Left forelimb (tissue), 1 donor: ENCODE measurements around the gene DUOX2.
"Not testable (repeated sequence)": the region's sequence is repeated elsewhere in the genome, so short reads cannot be mapped to it uniquely, and the experiment has no call there.

ENCODE experiments used
- DNase-seq: peaks from one replicate; pipeline ENCODE4 v3.0.0-alpha.2; 2018; ENCODE audit warnings: low spot score

DUOX2 gene

GRCh38 chr15:45138814-45139765 is 25.1 kb upstream of the DUOX2 start:
- no peak for DNase-seq

- DNase-seq: no peak
Observed at GRCh38 chr15:45137703-45138102, 23.7 kb upstream of the DUOX2 start.

GRCh38 chr15:45136378-45136764 is 22.4 kb upstream of the DUOX2 start:
- no peak for DNase-seq

- DNase-seq: not testable (repeated sequence)
Observed at GRCh38 chr15:45135705-45136377, 21.9 kb upstream of the DUOX2 start.

DNA sequence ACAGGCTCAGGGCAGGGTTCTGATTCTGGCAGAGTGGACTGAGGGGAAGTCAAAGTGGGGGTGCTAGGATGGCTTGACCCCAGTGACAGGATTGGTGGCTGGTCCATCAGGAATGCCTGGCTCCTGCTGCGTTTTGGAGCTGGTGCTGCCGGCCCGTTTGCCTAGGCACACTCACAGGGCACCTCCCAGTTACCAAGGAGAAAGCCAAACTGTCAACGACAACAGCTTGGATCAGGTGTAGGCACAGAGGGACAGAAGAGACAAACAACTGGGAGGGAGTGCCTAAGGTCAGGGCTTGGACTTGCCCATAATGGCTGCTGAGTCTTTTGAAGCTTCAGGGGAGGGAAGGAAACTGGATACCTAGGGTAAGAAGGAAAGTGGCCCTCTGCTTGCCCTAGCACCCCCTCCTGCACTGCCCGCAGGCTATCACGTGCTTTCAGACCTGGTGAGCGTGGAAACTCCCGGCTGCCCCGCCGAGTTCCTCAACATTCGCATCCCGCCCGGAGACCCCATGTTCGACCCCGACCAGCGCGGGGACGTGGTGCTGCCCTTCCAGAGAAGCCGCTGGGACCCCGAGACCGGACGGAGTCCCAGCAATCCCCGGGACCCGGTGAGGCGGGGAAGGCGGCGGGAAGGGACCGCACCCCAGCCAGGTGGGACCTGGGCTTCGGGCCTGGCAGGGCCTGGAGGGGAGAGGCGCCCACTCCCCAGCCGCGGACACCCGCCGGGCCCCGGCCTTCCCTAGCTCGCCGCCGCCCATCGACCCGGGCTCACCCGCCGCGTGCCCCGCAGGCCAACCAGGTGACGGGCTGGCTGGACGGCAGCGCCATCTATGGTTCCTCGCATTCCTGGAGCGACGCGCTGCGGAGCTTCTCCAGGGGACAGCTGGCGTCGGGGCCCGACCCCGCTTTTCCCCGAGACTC is 21.0 kb upstream of the DUOX2 start:
- DNase-seq: no peak

DNA sequence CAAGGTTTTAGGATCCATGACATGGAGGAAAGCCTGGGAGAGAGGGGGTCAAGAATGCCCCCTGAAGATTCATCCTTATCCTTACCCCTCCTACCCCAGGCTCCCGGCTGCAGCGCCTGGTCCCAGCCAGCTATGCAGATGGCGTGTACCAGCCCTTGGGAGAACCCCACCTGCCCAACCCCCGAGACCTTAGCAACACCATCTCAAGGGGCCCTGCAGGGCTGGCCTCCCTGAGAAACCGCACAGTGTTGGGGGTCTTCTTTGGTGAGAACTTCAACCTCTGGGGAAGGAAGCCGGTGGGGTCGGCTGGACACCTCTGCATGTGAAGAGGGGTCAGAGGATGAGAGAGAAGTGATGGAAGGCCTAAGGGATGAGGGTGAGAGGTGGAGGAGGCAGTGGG is 20.1 kb upstream of the DUOX2 start:
- no peak for DNase-seq

- DNase-seq: no peak
Observed at GRCh38 chr15:45133561-45133920, 19.6 kb upstream of the DUOX2 start.

GRCh38 chr15:45132844-45133560 is 19.0 kb upstream of the DUOX2 start:
- no peak for DNase-seq

DNA sequence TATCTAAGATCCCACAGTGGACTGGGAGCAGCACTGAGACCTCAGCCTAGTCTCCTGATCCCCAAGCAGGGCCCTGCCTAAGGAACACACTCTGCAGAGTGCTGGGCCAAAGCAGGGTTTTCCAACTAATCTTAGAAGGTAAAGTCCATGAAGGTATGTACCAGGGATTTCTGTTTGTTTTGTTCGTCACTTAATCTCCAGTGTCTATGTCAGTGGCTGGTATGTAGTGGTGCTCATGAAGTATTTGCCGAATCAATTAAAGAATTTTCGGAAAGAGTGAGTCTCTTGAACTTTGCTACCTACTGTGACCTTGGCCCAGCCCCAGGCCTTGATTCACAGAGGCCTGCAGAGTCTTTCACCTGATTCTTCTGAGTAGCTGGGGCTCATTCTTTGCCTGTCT is 17.5 kb upstream of the DUOX2 start:
- DNase-seq: no peak

- no peak for DNase-seq
Observed at GRCh38 chr15:45130291-45131000, 16.5 kb upstream of the DUOX2 start.

DNA sequence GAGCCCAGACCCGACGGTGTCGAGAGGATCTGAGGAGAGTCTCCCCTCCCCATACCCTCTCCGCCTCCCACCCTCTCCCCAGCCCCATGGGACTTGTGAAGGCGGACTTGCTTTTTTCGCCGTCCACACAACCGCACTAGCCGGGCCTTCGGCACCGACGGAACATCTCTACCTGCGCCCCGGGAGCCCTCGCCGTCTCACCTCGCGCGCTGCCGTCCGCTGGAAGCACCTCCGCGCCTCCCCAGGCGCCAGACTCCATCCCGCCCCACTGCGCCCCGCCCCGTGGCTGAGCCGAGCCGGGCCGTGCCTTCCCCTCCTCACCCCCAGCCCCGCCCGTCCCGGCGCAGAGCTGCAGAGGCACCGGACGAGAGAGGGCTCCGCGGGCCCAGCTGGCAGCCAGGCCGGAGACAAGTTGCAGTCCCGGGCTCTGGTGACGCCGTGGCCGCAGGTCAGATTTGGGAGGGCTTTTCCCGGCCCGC is 15.7 kb upstream of the DUOX2 start, which contains the start of the genes DUOX1 and DUOXA1:
Gene DUOX1 (plus strand): TSS at position 344 of the 479 bp plus-strand sequence. CDS start 1,973 bp downstream, outside the sequence.
Gene DUOXA1 (minus strand): TSS at position 229 of the 479 bp plus-strand sequence. CDS start 6,865 bp downstream, outside the sequence.
- no peak for DNase-seq

DNA sequence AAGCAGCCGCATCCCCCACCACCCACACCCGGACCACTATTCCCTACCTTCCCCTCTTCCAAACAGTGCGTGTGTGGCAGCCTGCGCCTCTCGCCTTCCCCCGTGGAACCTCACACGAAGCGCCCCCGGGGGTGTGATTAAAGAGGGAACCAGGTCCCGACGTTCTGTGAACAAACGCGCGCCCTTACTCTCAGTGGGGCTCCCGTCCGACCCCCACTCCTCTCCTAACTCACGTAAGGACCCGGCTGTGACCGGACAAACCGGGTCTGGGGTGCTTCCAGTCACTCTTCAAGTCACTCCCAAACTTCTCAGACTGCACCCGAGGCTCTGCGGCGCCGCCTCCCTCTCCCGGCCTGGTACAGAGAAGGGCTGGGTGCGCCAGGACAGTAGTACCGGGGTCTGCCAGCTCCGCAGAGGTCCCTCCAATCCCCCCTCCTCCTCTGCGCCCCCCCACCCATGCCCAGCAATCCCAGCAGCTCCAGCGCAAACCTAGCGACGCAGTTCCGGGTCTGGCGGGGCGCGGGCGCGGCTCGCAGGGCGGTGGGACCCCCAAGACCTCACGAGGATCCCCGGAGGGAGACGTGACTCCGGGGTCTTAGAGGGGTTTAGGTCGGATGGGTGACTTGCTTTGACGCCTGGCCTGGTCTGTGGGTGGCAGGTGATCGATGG is 15.1 kb upstream of the DUOX2 start:
- no peak for DNase-seq

DNA sequence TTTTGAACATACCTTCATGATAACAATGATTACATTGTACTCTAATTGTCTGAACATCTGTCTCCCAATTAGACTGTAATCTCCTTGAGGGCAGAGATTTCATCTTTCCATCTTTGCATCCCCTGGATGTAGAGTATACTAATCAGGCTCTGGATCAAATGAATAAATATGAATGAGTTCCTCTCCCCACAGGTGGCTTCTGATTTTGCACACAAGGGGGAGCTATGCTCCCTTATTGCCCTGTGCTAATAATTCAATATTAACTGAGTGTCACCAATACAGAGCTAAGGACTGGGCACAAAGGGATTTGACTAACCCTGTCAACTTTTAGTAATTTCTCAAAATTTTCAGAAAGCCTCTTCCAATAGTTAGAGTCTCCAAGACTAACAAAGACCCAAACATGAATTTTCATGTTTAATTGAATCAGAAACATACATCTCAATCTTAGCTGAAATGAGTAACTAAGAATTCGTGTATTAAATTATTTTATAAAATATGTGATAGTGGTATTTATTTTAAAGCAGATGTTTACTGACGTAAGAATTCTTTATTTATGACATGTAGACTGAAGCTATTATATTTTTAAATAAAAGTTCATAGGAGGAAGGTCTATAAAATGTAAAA is 12.7 kb upstream of the DUOX2 start:
- no peak for DNase-seq

GRCh38 chr15:45123397-45123796 is 9.4 kb upstream of the DUOX2 start:
- no peak for DNase-seq

- DNase-seq: no peak
Observed at GRCh38 chr15:45122719-45123118, 8.7 kb upstream of the DUOX2 start.

DNA sequence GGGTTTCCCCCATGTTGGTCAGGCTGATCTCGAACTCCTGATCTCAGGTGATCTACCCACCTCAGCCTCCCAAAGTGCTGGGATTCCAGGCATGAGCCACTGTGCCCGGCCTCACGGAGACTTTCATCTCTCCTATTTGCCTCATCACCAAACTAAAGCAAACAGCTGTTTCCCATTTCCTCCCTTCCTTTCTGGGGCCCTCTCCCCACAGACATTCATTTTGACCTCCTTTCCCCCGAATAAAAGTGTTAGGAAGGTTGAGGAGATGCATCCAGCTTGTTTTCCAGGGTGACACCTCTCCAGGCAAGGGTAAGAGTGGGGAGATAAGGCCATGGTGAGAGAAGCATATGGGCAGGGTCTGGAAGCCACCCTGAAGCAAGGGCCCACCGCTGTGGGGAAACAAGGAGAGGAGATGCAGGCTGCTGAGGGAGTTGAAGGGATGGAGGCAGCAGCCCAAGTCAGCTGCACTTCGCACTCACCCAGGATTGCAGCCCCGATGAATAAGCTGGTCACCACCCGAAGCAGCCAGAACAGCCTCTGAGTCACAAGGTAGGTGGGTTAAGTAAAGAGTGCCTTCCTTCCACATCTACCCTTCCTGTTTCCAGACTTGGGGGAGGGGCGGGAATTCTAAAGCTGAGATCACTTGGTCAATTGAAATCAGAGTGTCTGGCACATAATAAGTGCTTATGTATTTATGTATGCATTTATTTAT is 7.9 kb upstream of the DUOX2 start:
- no peak for DNase-seq

GRCh38 chr15:45121020-45121419 is 7.0 kb upstream of the DUOX2 start:
- no peak for DNase-seq

DNA sequence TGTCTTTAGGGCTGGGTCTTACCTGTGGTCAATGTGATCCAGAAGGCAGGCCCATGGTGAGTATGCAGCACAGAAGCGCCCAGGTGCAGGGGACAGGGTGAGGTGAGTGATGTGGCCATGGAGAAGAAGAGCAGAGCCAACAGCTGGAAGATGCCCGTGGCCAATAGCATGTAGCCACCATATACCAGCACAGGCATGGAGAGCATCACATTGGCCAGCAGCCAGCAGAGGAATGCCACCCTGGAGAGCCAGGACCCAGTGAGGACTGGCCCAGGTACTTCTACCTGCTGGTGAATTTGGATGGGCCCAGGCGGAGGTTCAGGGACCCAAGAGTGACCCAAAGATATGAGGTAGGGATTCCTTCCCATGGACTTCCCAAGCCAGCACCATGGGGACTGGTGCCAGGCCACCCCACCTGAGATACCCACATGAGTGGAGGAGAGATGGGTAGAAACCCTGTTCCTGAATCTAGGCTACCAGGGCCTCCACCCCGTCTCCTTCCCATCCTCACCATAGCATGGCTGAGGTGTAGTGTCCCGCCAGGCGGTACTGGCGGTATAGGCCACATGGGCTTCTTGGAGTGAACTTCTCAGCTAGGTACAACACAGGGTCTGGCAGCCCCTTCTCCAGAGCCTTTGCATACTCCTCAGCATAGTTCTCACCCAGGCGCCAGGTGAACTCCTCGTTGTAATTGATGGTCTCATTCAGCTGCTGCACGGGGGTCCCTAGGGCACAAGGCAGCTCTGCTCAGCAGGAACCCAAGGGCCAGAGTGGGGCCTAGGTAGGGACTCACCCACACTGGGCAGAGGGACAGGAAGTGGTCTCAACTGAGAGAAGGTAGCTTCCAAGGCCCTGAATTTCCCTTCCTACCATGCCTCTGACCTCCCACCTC is 6.4 kb upstream of the DUOX2 start:
- DNase-seq: no peak
